Keratinocyte (primary cell): ENCODE results near the gene CHCHD6. TPM values are rescaled to one million over a fixed set of nuclear protein-coding genes. Genes with fewer than 3 reads are reported as not detected.

ENCODE experiments used
- DNase-seq: peaks from one replicate; pipeline ENCODE4 v3.0.0-alpha.2; 2011; ENCODE audit warnings: low read depth, missing footprints, low spot score
- FAIRE-seq: peaks from 2 replicates; lab custom pipeline; 2011; peaks lifted over from hg19 to GRCh38; lab: Jason Lieb, UNC
- H2AFZ ChIP-seq: 2 replicates; pipeline ENCODE4 v1.6.0; 2012; ENCODE audit warnings: low read length, control low read depth, inconsistent platforms; ENCODE audit not compliant: control insufficient read depth
- H3K27ac ChIP-seq: 2 replicates; pipeline ENCODE4 v1.5.1; 2011; ENCODE audit warnings: low read length; ENCODE audit not compliant: control insufficient read depth, insufficient read depth
- H3K27me3 ChIP-seq: 3 replicates; pipeline ENCODE4 v1.6.0; 2011; ENCODE audit warnings: low read length; ENCODE audit not compliant: control insufficient read depth, insufficient read depth; ENCODE audit errors: extremely low read depth
- H3K36me3 ChIP-seq, 2 experiments: 2 replicates in 1 of 2; 3 replicates in 1 of 2; pipeline ENCODE4 v1.5.1; 2011; ENCODE audit warnings: low read length in 2 of 2, mild to moderate bottlenecking in 1 of 2; ENCODE audit not compliant: control insufficient read depth in 2 of 2, insufficient read depth in 2 of 2; ENCODE audit errors: extremely low read depth in 1 of 2
- H3K4me1 ChIP-seq: 3 replicates; pipeline ENCODE4 v1.5.1; 2011; ENCODE audit warnings: low read length; ENCODE audit not compliant: control insufficient read depth, insufficient read depth; ENCODE audit errors: extremely low read depth
- H3K4me2 ChIP-seq: 3 replicates; pipeline ENCODE4 v1.6.0; 2011; ENCODE audit warnings: low read depth, low read length; ENCODE audit not compliant: control insufficient read depth, insufficient read depth; ENCODE audit errors: extremely low read depth
- H3K4me3 ChIP-seq, 3 experiments: fragments of 200-600 bp in 1 of 3; sonication (generic) in 1 of 3; 2 replicates in 2 of 3; 3 replicates in 1 of 3; pipeline ENCODE4 v1.5.1; 2011 to 2016; ENCODE audit warnings: low read length in 3 of 3, mild to moderate bottlenecking in 3 of 3, control low read depth in 2 of 3, inconsistent platforms in 1 of 3, low read depth in 1 of 3, mixed read lengths in 1 of 3, mixed run types in 1 of 3, moderate library complexity in 1 of 3; ENCODE audit not compliant: control insufficient read depth in 2 of 3, insufficient read depth in 2 of 3; ENCODE audit errors: extremely low read depth in 1 of 3
- H3K79me2 ChIP-seq: 2 replicates; pipeline ENCODE4 v1.6.0; 2012; ENCODE audit warnings: low read length; ENCODE audit not compliant: control insufficient read depth, insufficient read depth
- H3K9ac ChIP-seq: 3 replicates; pipeline ENCODE4 v1.6.0; 2011; ENCODE audit warnings: low read length; ENCODE audit not compliant: control insufficient read depth, insufficient read depth; ENCODE audit errors: extremely low read depth
- H3K9me1 ChIP-seq: 3 replicates; pipeline ENCODE4 v1.6.0; 2011; ENCODE audit warnings: low read length; ENCODE audit not compliant: control insufficient read depth, insufficient read depth; ENCODE audit errors: extremely low read depth
- H3K9me3 ChIP-seq: 2 replicates; pipeline ENCODE4 v1.5.1; 2012; ENCODE audit warnings: low read depth, low read length; ENCODE audit not compliant: control insufficient read depth
- H4K20me1 ChIP-seq: 3 replicates; pipeline ENCODE4 v1.6.0; 2011; ENCODE audit warnings: low read length; ENCODE audit not compliant: control insufficient read depth, insufficient read depth; ENCODE audit errors: extremely low read depth
- EZH2 ChIP-seq: IDR thresholded peaks from one replicate; pipeline ENCODE4 v1.6.1; 2012; ENCODE audit warnings: inconsistent platforms, mild to moderate bottlenecking, low read length, moderate library complexity
- dilution Hi-C: fragments of 300-500 bp; cut with MboI; formaldehyde crosslinking; loops from one replicate; pipeline ENCODE4 v1.7.0; 2020; ENCODE audit warnings: low sequenced_read_pairs; ENCODE audit not compliant: extremely low pct_ligation_motif_present
- polyA plus RNA-seq, 5 experiments: library from polyadenylated mRNA; depleted of rRNA in 3 of 5; stranded (reverse) in 3 of 5; stranded (forward) in 1 of 5; unstranded in 1 of 5; fragments of >200 nt; gene quantifications; 1 replicate in 1 of 5; 2 replicates in 3 of 5; 3 replicates in 1 of 5; pipeline versions ENCODE4 v1.2.1 to v1.2.3, GENCODE V29; 2011 to 2012; ENCODE audit warnings: missing spikeins in 2 of 5, low read depth in 1 of 5, low replicate concordance in 1 of 5
- TF ChIP-seq, protein P1 (sequence below), 3 experiments: IDR thresholded peaks in 1 of 3; conservative IDR thresholded peaks in 1 of 3; optimal IDR thresholded peaks in 1 of 3; 2 replicates in 2 of 3; 3 replicates in 1 of 3; pipeline versions ENCODE3 to v1.5.1; 2011; ENCODE audit warnings: low read length in 3 of 3, mild to moderate bottlenecking in 3 of 3, moderate library complexity in 2 of 3, control low read depth in 1 of 3, inconsistent platforms in 1 of 3; ENCODE audit not compliant: insufficient read depth in 2 of 3; ENCODE audit errors: extremely low read depth in 1 of 3

Gene CHCHD6
- polyA plus RNA-seq, 1 donor (not counting 4 experiments of a cell fraction or from before 2014, with no cell fraction given), result 21.7 TPM

DNA sequence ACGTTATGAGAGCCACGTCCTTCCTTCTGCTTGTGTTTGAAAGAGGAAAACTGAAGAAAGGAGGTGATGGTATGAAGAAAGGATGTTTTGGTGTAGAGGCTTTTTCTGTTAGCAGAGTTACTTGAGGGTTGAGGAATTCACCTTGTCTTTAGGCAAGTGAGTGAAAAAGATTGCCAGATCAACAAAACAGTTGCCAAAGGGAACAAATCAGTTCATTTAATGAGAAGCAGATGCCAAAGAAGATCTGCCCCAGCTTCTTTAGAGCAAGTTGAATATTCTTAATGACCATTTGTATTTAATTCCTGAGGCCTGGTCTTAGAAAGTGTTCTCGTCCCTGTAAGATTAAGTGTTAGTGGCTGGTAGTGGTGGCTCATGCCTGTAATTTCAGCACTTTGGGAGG, 2.6 kb downstream of the CHCHD6 start:
- H3K4me3 ChIP-seq, result no peak overlapping the region
- no peak overlapping the region for H3K9ac ChIP-seq
- dilution Hi-C loops, result no loop called here
- no peaks in the 10 kb centered on the region for H4K20me1 ChIP-seq
- FAIRE-seq, result no peak
- H3K36me3 ChIP-seq, result no peaks in the 10 kb centered on the region
- H3K79me2 ChIP-seq, result peaks cover 51% of the 10 kb centered on the region
- H3K4me1 ChIP-seq, result peaks cover 16% of the 10 kb centered on the region
- no peaks in the 10 kb centered on the region for H3K9me1 ChIP-seq
- H3K4me2 ChIP-seq, result no peak overlapping the region
- H3K27ac ChIP-seq, result no peak overlapping the region
- H3K27me3 ChIP-seq, result no peaks in the 10 kb centered on the region
- no peak for DNase-seq
- no peaks in the 10 kb centered on the region for H3K9me3 ChIP-seq
- H2AFZ ChIP-seq, result no peak overlapping the region
- TF ChIP-seq EZH2, result no peak

DNA sequence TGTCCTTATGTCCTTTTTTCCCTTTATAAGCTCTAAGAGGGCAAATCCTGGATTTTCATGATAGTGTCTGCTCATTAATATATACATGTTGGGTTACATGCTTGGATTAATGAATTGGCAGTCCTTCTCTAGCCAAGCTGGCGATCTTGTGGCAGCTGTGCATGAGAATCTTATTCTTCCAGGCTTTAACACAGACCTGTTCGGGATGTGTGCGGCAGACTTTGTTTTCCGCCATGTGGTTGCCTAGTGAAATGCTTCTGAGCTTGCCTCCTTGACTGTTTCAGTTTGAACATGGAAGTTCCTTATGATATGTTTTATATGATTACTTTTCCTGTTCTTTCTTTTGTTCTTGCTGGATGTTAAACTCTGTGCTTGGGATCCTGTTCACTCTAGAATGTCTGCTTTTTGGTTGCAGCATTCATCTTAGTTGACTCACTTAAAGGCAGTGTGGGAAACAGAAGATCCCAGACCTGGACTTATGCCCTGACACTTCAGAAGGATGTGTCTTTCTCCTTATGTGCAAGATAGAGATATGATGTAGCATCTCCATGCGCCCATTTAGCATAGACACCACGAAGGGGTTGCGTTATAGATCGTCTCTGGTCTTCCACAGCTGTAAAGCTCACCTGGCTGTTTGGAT, 7.2 kb downstream of the CHCHD6 start:
- H3K9ac ChIP-seq, result no peak overlapping the region
- H2AFZ ChIP-seq, result no peak overlapping the region
- H3K36me3 ChIP-seq, result peaks cover 0 to 3% of the 10 kb centered on the region in 2 experiments
- dilution Hi-C loops, result no loop called here
- TF ChIP-seq, protein P1, sequence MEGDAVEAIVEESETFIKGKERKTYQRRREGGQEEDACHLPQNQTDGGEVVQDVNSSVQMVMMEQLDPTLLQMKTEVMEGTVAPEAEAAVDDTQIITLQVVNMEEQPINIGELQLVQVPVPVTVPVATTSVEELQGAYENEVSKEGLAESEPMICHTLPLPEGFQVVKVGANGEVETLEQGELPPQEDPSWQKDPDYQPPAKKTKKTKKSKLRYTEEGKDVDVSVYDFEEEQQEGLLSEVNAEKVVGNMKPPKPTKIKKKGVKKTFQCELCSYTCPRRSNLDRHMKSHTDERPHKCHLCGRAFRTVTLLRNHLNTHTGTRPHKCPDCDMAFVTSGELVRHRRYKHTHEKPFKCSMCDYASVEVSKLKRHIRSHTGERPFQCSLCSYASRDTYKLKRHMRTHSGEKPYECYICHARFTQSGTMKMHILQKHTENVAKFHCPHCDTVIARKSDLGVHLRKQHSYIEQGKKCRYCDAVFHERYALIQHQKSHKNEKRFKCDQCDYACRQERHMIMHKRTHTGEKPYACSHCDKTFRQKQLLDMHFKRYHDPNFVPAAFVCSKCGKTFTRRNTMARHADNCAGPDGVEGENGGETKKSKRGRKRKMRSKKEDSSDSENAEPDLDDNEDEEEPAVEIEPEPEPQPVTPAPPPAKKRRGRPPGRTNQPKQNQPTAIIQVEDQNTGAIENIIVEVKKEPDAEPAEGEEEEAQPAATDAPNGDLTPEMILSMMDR (optimal IDR thresholded peaks at IDR 0.05 in 1 of 3, IDR thresholded peaks at IDR 0.05 in 1 of 3, conservative IDR thresholded peaks at IDR 0.05 in 1 of 3; ENCODE audit: extremely low read depth in 1 of 3, insufficient read depth in 2 of 3, low read length in 3 of 3), result no peak
- TF ChIP-seq EZH2, result no peak
- H3K4me3 ChIP-seq, result no peak overlapping the region
- FAIRE-seq (no peak), DNase-seq (no peak)
- H3K27me3 ChIP-seq, result no peaks in the 10 kb centered on the region
- H3K79me2 ChIP-seq, result peaks cover 68% of the 10 kb centered on the region
- no peak overlapping the region for H3K27ac ChIP-seq
- no peaks in the 10 kb centered on the region for H3K9me3 ChIP-seq
- H3K9me1 ChIP-seq, result no peaks in the 10 kb centered on the region
- H3K4me2 ChIP-seq, result no peak overlapping the region
- no peaks in the 10 kb centered on the region for H4K20me1 ChIP-seq
- peaks cover 4% of the 10 kb centered on the region for H3K4me1 ChIP-seq

DNA sequence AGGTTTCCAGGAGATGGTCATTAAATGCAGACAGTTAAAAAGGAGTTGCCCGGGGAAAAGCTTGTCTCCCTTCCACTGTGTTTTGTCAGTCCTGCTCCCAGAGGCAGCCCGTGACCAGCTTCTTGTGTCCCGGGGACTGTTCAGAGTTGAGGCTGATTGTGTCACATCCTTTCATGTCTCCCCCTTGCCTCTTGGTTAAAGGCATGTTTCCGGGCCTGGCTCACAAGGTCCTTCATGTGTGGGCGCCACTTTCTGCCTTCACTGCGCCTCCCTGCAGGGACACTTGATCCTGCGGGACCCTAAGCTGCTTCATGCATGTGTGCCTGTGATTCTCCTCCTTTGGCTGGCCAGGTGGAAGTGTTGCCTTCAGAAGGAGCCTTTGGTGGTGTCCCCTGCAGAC, 9.2 kb downstream of the CHCHD6 start:
- dilution Hi-C loops, result no loop called here
- no peaks in the 10 kb centered on the region for H4K20me1 ChIP-seq
- H3K27ac ChIP-seq, result no peak overlapping the region
- peaks cover 63% of the 10 kb centered on the region for H3K79me2 ChIP-seq
- H3K9me3 ChIP-seq, result no peaks in the 10 kb centered on the region
- H3K9me1 ChIP-seq, result no peaks in the 10 kb centered on the region
- peaks cover 4% of the 10 kb centered on the region for H3K4me1 ChIP-seq
- FAIRE-seq (no peak), DNase-seq (no peak)
- TF ChIP-seq, protein P1 (optimal IDR thresholded peaks at IDR 0.05 in 1 of 3, IDR thresholded peaks at IDR 0.05 in 1 of 3, conservative IDR thresholded peaks at IDR 0.05 in 1 of 3; ENCODE audit: extremely low read depth in 1 of 3, insufficient read depth in 2 of 3, low read length in 3 of 3), result no peak
- no peak for TF ChIP-seq EZH2
- H3K36me3 ChIP-seq, result peaks cover 0 to 3% of the 10 kb centered on the region in 2 experiments
- no peaks in the 10 kb centered on the region for H3K27me3 ChIP-seq
- no peak overlapping the region for H3K4me3 ChIP-seq
- H3K9ac ChIP-seq, result no peak overlapping the region
- H2AFZ ChIP-seq, result no peak overlapping the region
- H3K4me2 ChIP-seq, result no peak overlapping the region
